RWPE1 (cell line): Measurements from ENCODE around the gene PYGL.
"Not testable (repeated sequence)": the region's sequence is repeated elsewhere in the genome, so short reads cannot be mapped to it uniquely, and the experiment has no call there.

Experiments
- CTCF ChIA-PET: fragments of 350-600 bp; sonication (Branson Sonifier 250); formaldehyde crosslinking; extraction: SDS; loops from one replicate; lab custom pipeline; 2021; lab: Yijun Ruan, JAX
- POLR2A ChIA-PET: fragments of 400-600 bp; formaldehyde crosslinking; extraction: SDS; loops from one replicate; lab custom pipeline; 2020; ENCODE audit warnings: antibody characterized with exemption; ENCODE audit not compliant: low non-redundant PET; lab: Yijun Ruan, JAX
- DNase-seq: peaks from one replicate; pipeline ENCODE4 v3.0.0; 2012; ENCODE audit warnings: low spot score
- H3K27ac ChIP-seq: fragments of 450-650 bp; 2 replicates; pipeline ENCODE4 v1.5.1; 2017
- TF ChIP-seq, protein P1 (sequence below): fragments of 450-650 bp; conservative IDR thresholded peaks from 2 replicates; pipeline ENCODE4 v1.5.1; 2017; ENCODE audit warnings: low read depth, mild to moderate bottlenecking

PYGL gene

DNA sequence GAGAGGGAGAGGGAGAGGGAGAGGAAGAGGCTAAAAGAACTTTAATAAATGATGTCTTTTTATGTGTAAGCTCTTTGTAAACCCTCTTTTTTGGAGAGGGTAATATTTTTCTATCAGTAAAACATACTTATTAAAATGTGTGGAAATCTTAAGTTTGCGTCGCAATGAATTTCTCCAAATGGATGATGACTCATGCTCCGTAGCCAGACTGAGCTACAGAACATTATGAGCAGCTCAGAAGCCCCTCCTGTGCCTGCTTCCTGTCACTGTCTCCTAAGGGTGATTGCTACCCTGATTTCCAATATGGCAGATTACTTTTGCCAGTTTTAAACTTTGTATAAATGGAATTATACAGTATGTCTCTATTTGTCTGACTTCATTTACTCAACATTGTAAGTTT, 13.0 kb upstream of the PYGL start:
- peak overlapping the region; percentile 95 for H3K27ac ChIP-seq
- POLR2A ChIA-PET: no interaction called here
- CTCF ChIA-PET: interaction anchor here (0.6 kb wide), 1 partner anchor 32 kb away, joined by 3 read pairs; no protein-coding TSS in a partner anchor
- no peak for DNase-seq
- TF ChIP-seq, protein P1, sequence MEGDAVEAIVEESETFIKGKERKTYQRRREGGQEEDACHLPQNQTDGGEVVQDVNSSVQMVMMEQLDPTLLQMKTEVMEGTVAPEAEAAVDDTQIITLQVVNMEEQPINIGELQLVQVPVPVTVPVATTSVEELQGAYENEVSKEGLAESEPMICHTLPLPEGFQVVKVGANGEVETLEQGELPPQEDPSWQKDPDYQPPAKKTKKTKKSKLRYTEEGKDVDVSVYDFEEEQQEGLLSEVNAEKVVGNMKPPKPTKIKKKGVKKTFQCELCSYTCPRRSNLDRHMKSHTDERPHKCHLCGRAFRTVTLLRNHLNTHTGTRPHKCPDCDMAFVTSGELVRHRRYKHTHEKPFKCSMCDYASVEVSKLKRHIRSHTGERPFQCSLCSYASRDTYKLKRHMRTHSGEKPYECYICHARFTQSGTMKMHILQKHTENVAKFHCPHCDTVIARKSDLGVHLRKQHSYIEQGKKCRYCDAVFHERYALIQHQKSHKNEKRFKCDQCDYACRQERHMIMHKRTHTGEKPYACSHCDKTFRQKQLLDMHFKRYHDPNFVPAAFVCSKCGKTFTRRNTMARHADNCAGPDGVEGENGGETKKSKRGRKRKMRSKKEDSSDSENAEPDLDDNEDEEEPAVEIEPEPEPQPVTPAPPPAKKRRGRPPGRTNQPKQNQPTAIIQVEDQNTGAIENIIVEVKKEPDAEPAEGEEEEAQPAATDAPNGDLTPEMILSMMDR: no peak

DNA sequence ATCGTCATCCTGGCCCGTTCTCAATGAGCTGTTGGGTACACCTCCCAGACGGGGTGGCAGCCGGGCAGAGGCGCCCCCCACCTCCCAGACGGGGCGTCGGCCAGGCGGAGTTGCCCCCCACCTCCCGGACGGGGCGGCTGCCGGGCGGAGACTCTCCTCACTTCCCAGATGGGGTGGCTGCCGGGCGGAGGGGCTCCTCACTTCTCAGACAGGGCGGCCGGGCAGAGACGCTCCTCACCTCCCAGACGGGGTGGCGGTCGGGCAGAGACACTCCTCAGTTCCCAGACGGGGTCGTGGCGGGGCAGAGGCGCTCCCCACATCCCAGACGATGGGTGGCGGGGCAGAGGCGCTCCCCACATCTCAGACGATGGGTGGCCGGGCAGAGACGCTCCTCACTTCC, 12.1 kb upstream of the PYGL start:
- DNase-seq, POLR2A ChIA-PET, CTCF ChIA-PET: not testable (repeated sequence)
- peak overlapping the region; percentile 95 for H3K27ac ChIP-seq

DNA sequence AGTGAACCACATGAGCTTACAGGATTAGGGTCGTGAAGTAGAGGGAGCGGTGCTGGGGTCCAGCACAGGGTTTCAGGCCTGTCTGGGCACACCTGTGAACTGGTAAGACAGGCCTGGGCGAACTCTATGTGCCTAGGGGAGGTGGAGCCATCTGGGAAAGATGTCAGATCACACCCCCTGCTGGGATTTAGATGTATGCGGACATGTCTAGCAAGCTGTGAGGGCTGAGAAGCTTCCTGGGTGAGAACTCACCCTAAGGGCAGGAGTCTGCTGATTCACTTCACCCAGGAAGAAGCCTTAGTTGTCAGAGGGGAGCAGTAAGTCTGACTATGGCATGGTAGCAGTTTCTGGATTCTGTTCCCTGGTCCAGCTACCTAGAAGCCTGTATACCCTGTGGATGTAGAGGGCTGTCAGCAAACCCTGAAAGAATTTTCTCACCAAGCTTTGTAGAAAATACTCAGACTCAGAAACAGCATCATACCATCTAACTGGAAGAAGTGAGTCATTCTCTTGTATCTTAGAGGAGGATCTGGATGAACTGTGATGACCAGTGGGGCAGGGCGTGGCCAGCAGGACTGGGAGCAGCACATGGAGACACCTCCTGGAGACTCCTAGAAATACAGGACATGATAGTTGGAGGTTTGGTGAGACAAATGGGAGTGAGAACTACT, 11.2 kb upstream of the PYGL start:
- TF ChIP-seq, protein P1: peak; percentile 44
- peak; percentile 96 for DNase-seq
- peak overlapping the region; percentile 95 for H3K27ac ChIP-seq
- POLR2A ChIA-PET: interaction anchor here (0.8 kb wide), 1 partner anchor 11 kb away, joined by 5 read pairs; the partner anchor contains the start of gene PYGL
- CTCF ChIA-PET: interaction anchor here (0.7 to 1.7 kb wide), 6 partner anchors 12 to 872 kb away, joined by 3 to 8 read pairs (median 4); partner anchors contain the start of gene PYGL

DNA sequence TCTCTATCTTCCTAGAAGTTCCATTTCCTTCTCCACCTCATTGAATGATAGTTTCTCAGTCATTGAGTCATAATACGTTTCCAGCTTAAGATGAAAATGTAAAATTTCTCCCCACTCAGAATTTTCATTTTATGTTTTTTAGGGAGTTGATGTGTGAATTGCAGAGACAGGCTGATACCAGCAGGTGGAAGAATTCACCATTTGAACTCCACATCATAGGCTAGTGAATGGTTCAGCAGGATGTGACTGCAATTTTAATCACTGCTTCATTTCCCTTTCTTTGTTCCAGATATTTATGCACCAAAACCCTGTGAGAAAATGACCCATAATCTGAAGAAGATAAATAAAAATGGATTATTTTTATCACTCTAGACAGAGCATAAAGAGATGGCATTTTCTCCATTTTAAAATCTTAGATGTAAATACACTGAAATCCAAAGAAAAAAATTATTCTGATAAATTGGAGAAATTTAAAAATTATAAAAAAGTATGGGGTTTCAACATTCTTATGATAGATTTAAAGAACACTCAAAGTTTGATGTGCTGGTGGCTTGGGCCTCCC, 10.6 kb upstream of the PYGL start:
- ChIA-PET POLR2A (interaction anchor here (0.8 kb wide), 1 partner anchor 10 kb away, joined by 5 read pairs; the partner anchor contains the start of gene PYGL), CTCF (interaction anchor here (0.7 to 1.7 kb wide), 5 partner anchors 11 to 84 kb away, joined by 3 to 8 read pairs (median 4); partner anchors contain the start of gene PYGL)
- peak overlapping the region; percentile 95 for H3K27ac ChIP-seq
- peak; percentile 59 for DNase-seq
- TF ChIP-seq, protein P1: peak; percentile 71

DNA sequence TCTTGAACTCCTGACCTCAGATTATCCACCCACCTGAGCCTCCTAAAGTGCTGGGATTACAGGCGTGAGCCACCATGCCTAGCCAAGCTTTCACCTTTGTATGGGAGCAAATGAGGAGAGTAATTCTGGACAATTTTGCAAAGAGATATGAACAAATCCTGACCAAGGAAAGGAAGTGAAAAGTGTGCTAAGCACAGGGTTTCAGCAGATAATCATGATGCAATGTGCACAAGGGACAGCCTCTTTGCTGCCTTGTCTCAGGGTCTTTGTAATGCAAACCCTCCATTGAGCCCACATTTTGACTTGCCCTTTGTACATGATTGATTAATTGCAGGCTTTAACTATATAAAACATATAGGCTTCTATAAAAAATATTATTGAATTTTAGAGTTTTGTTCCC, 9.2 kb upstream of the PYGL start:
- DNase-seq: no peak
- TF ChIP-seq, protein P1: no peak
- H3K27ac ChIP-seq: no peak overlapping the region
- POLR2A ChIA-PET: no interaction called here
- CTCF ChIA-PET: no interaction called here

DNA sequence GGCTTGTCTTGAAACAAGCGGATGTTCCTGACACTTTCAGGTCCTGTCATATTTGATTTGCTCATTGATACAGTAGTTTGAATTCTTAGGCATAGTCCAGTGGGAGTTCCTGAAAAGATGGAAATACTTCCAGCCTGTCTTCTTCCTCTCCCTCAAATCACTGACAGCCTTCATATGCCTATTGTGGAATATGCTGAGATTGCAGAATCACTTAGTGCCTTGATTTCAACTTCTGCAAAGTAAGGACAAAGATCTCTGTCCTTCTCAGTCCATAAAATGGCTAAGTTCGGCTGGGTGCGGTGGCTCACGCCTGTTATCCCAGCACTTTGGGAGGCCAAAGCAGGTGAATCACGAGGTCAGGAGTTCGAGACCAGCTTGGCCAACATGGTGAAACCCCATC, 6.7 kb upstream of the PYGL start:
- H3K27ac ChIP-seq: no peak overlapping the region
- CTCF ChIA-PET: no interaction called here
- TF ChIP-seq, protein P1: no peak
- POLR2A ChIA-PET: no interaction called here
- no peak for DNase-seq

DNA sequence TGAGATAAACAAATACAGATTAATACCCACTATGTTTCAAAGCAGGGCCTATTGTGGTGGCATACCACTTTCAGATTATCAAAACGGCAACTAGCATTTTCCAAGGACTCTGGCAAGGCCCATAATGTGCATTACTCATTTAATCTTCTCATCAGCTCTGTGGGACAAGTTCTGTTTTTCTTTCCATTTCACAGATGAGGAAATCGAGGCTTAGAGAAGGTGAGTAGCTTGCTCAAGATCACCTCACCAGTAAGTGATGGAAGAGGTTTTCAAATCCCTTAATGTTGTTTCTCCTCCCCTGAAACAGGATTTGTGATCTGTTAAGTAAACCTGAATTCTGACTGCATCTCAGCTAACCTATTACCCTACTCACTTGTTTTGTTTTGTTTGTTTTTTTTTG, 3.9 kb upstream of the PYGL start:
- H3K27ac ChIP-seq: no peak overlapping the region
- no peak for DNase-seq
- TF ChIP-seq, protein P1: no peak
- ChIA-PET CTCF (no interaction called here), POLR2A (no interaction called here)
